Measurements from ENCODE around the gene OSGIN1.

OSGIN1 gene

GRCh38 chr16:83925957-83926725, 26.9 kb upstream of the OSGIN1 start:
- DNase-seq (ENCODE audit: low read depth in 1 of 2, low spot score in 1 of 2), result no peak

- DNase-seq (ENCODE audit: low read depth in 1 of 2, low spot score in 1 of 2), result peak; percentile 30 to 47
Observed at GRCh38 chr16:83926726-83927397, 26.2 kb upstream of the OSGIN1 start.

GRCh38 chr16:83928341-83929055, 24.5 kb upstream of the OSGIN1 start:
- DNase-seq (ENCODE audit: low read depth in 1 of 2, low spot score in 1 of 2), result no peak

GRCh38 chr16:83929811-83930555, 23.1 kb upstream of the OSGIN1 start:
- DNase-seq (ENCODE audit: low read depth in 1 of 2, low spot score in 1 of 2), result no peak

- no peak for DNase-seq (ENCODE audit: low read depth in 1 of 2, low spot score in 1 of 2)
Observed at GRCh38 chr16:83930730-83931500, 22.1 kb upstream of the OSGIN1 start.

- DNase-seq (ENCODE audit: low read depth in 1 of 2, low spot score in 1 of 2), result no peak
Observed at GRCh38 chr16:83931556-83931955, 21.5 kb upstream of the OSGIN1 start.

- no peak for DNase-seq (ENCODE audit: low read depth in 1 of 2, low spot score in 1 of 2)
Observed at GRCh38 chr16:83932304-83932703, 20.7 kb upstream of the OSGIN1 start.

- DNase-seq (ENCODE audit: low read depth in 1 of 2, low spot score in 1 of 2), result no peak
Observed at GRCh38 chr16:83932955-83933673, 19.9 kb upstream of the OSGIN1 start.

GRCh38 chr16:83933885-83934683, 19.0 kb upstream of the OSGIN1 start:
- no peak for DNase-seq (ENCODE audit: low read depth in 1 of 2, low spot score in 1 of 2)

GRCh38 chr16:83934684-83934977, 18.4 kb upstream of the OSGIN1 start:
- no peak for DNase-seq (ENCODE audit: low read depth in 1 of 2, low spot score in 1 of 2)

GRCh38 chr16:83935005-83935857, 17.8 kb upstream of the OSGIN1 start:
- DNase-seq (ENCODE audit: low read depth in 1 of 2, low spot score in 1 of 2), result no peak

- DNase-seq (ENCODE audit: low read depth in 1 of 2, low spot score in 1 of 2), result no peak
Observed at GRCh38 chr16:83935858-83936255, 17.2 kb upstream of the OSGIN1 start.

GRCh38 chr16:83936581-83937165, 16.4 kb upstream of the OSGIN1 start:
- no peak for DNase-seq (ENCODE audit: low read depth in 1 of 2, low spot score in 1 of 2)

GRCh38 chr16:83937267-83937666, 15.8 kb upstream of the OSGIN1 start:
- no peak for DNase-seq (ENCODE audit: low read depth in 1 of 2, low spot score in 1 of 2)

- no peak for DNase-seq (ENCODE audit: low read depth in 1 of 2, low spot score in 1 of 2)
Observed at GRCh38 chr16:83937922-83938885, 14.8 kb upstream of the OSGIN1 start.

- no peak for DNase-seq (ENCODE audit: low read depth in 1 of 2, low spot score in 1 of 2)
Observed at GRCh38 chr16:83939266-83939855, 13.7 kb upstream of the OSGIN1 start.

GRCh38 chr16:83940119-83940518, 12.9 kb upstream of the OSGIN1 start:
- no peak for DNase-seq (ENCODE audit: low read depth in 1 of 2, low spot score in 1 of 2)
